ENCODE results near the gene IER5.

DNA sequence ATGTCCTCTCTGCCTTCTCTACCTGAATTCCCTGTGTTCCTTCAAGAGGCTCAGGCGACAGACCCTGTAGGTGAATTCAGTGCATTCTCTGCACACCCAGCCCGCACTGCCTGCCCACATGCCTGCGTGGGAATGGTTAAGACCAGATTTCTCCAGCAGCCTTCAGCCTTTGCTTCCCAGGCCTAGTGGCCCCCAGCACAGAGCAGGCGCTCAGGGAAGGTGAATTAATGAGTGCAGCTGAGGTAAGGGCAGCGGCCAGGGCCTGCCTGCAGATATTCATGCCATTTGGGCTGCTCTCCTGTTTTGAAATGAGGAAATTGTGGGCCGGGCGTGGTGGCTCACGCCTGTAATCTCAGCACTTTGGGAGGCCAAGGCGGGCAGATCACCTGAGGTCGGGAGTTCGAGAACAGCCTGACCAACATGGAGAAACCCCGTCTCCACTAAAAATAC, 45.5 kb downstream of the IER5 start:
- TF ChIP-seq, protein P1, sequence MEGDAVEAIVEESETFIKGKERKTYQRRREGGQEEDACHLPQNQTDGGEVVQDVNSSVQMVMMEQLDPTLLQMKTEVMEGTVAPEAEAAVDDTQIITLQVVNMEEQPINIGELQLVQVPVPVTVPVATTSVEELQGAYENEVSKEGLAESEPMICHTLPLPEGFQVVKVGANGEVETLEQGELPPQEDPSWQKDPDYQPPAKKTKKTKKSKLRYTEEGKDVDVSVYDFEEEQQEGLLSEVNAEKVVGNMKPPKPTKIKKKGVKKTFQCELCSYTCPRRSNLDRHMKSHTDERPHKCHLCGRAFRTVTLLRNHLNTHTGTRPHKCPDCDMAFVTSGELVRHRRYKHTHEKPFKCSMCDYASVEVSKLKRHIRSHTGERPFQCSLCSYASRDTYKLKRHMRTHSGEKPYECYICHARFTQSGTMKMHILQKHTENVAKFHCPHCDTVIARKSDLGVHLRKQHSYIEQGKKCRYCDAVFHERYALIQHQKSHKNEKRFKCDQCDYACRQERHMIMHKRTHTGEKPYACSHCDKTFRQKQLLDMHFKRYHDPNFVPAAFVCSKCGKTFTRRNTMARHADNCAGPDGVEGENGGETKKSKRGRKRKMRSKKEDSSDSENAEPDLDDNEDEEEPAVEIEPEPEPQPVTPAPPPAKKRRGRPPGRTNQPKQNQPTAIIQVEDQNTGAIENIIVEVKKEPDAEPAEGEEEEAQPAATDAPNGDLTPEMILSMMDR (IDR thresholded peaks at IDR 0.05): no peak
- TF ChIP-seq EZH2 (IDR thresholded peaks at IDR 0.05; ENCODE audit: borderline replicate concordance, insufficient read depth, low read depth, low read length, poor library complexity, severe bottlenecking): no peak
